Transverse colon (tissue), 4 donors: ENCODE data around the gene SDK1.

Source experiments
- CTCF ChIP-seq, 5 experiments: fragments of 200-600 bp in 3 of 5; fragments of 450-650 bp in 2 of 5; sonication (generic) in 3 of 5; IDR thresholded peaks; 1 replicate in 2 of 5; 2 replicates in 3 of 5; pipeline ENCODE4 v1.5.1; 2016 to 2017; ENCODE audit warnings: antibody characterized with exemption in 5 of 5, inconsistent platforms in 3 of 5, mild to moderate bottlenecking in 2 of 5, moderate library complexity in 1 of 5
- EP300 ChIP-seq: sonication (generic); formaldehyde crosslinking; IDR thresholded peaks from one replicate; pipeline ENCODE4 v1.6.1; 2017; ENCODE audit warnings: antibody characterized with exemption, low read depth
- POLR2A ChIP-seq: fragments of 450-650 bp; IDR thresholded peaks from one replicate; pipeline ENCODE4 v1.6.1; 2016; ENCODE audit warnings: antibody characterized with exemption, mild to moderate bottlenecking, moderate library complexity
- POLR2AphosphoS5 ChIP-seq, 3 donors: sonication (generic); formaldehyde crosslinking; IDR thresholded peaks; one replicate each; pipeline ENCODE4 v1.6.1; 2016; ENCODE audit warnings: antibody characterized with exemption in 3 of 3

- TF ChIP-seq CTCF (IDR thresholded peaks at IDR 0.05), result no peak
- TF ChIP-seq POLR2AphosphoS5 (IDR thresholded peaks at IDR 0.05), result no peak
- no peak for TF ChIP-seq POLR2A
- TF ChIP-seq EP300, result no peak
These were observed 452.8 kb downstream of the SDK1 start for GRCh38 chr7:3753868-3754267.
